ENCODE results near the gene LGALS4.
"Not testable (repeated sequence)": the region's sequence is repeated elsewhere in the genome, so short reads cannot be mapped to it uniquely, and the experiment has no call there.

The LGALS4 gene

GRCh38 chr19:38761884-38762389 lies 50.8 kb downstream of the LGALS4 start:
- not testable (repeated sequence) for H3K4me3 ChIP-seq (ENCODE audit: low read depth in 1 of 5, low read length in 5 of 5); H3K9ac ChIP-seq (ENCODE audit: low read length in 5 of 5); H3K27me3 ChIP-seq (ENCODE audit: control insufficient read depth in 5 of 5, insufficient read depth in 4 of 5, low read length in 5 of 5); H3K4me1 ChIP-seq (ENCODE audit: control insufficient read depth in 5 of 5, insufficient read depth in 5 of 5, low read length in 5 of 5); H3K27ac ChIP-seq (ENCODE audit: low read depth, low read length); H3K9me3 ChIP-seq (ENCODE audit: control insufficient read depth in 5 of 5, low read length in 5 of 5); H3K36me3 ChIP-seq (ENCODE audit: control insufficient read depth in 5 of 5, insufficient read depth in 5 of 5, low read length in 5 of 5)

GRCh38 chr19:38760805-38761517 lies 51.8 kb downstream of the LGALS4 start:
- H3K4me3 ChIP-seq (ENCODE audit: low read depth in 1 of 5, low read length in 5 of 5); H3K36me3 ChIP-seq (ENCODE audit: control insufficient read depth in 5 of 5, insufficient read depth in 5 of 5, low read length in 5 of 5); H3K4me1 ChIP-seq (ENCODE audit: control insufficient read depth in 5 of 5, insufficient read depth in 5 of 5, low read length in 5 of 5); H3K9ac ChIP-seq (ENCODE audit: low read length in 5 of 5); H3K27ac ChIP-seq (ENCODE audit: low read depth, low read length); H3K9me3 ChIP-seq (ENCODE audit: control insufficient read depth in 5 of 5, low read length in 5 of 5); H3K27me3 ChIP-seq (ENCODE audit: control insufficient read depth in 5 of 5, insufficient read depth in 4 of 5, low read length in 5 of 5): not testable (repeated sequence)

- H3K27me3 ChIP-seq (ENCODE audit: control insufficient read depth in 5 of 5, insufficient read depth in 4 of 5, low read length in 5 of 5), result no peaks in the 10 kb centered on the region
- H3K9ac ChIP-seq (ENCODE audit: low read length in 5 of 5), result no peak overlapping the region
- no peak overlapping the region for H3K27ac ChIP-seq (ENCODE audit: low read depth, low read length)
- H3K4me3 ChIP-seq (ENCODE audit: low read depth in 1 of 5, low read length in 5 of 5), result no peak overlapping the region
- H3K9me3 ChIP-seq (ENCODE audit: control insufficient read depth in 5 of 5, low read length in 5 of 5), result no peaks in the 10 kb centered on the region
- no peaks in the 10 kb centered on the region for H3K4me1 ChIP-seq (ENCODE audit: control insufficient read depth in 5 of 5, insufficient read depth in 5 of 5, low read length in 5 of 5)
- no peaks in the 10 kb centered on the region for H3K36me3 ChIP-seq (ENCODE audit: control insufficient read depth in 5 of 5, insufficient read depth in 5 of 5, low read length in 5 of 5)
Measured at GRCh38 chr19:38759590-38760003, 53.1 kb downstream of the LGALS4 start.

- H3K4me1 ChIP-seq (ENCODE audit: control insufficient read depth in 5 of 5, insufficient read depth in 5 of 5, low read length in 5 of 5); H3K36me3 ChIP-seq (ENCODE audit: control insufficient read depth in 5 of 5, insufficient read depth in 5 of 5, low read length in 5 of 5); H3K9ac ChIP-seq (ENCODE audit: low read length in 5 of 5); H3K27me3 ChIP-seq (ENCODE audit: control insufficient read depth in 5 of 5, insufficient read depth in 4 of 5, low read length in 5 of 5); H3K9me3 ChIP-seq (ENCODE audit: control insufficient read depth in 5 of 5, low read length in 5 of 5); H3K4me3 ChIP-seq (ENCODE audit: low read depth in 1 of 5, low read length in 5 of 5); H3K27ac ChIP-seq (ENCODE audit: low read depth, low read length): not testable (repeated sequence)
Measured at GRCh38 chr19:38754196-38754595, 58.5 kb downstream of the LGALS4 start.

- H3K36me3 ChIP-seq (ENCODE audit: control insufficient read depth in 5 of 5, insufficient read depth in 5 of 5, low read length in 5 of 5); H3K27ac ChIP-seq (ENCODE audit: low read depth, low read length); H3K4me3 ChIP-seq (ENCODE audit: low read depth in 1 of 5, low read length in 5 of 5); H3K27me3 ChIP-seq (ENCODE audit: control insufficient read depth in 5 of 5, insufficient read depth in 4 of 5, low read length in 5 of 5); H3K9me3 ChIP-seq (ENCODE audit: control insufficient read depth in 5 of 5, low read length in 5 of 5); H3K4me1 ChIP-seq (ENCODE audit: control insufficient read depth in 5 of 5, insufficient read depth in 5 of 5, low read length in 5 of 5); H3K9ac ChIP-seq (ENCODE audit: low read length in 5 of 5): not testable (repeated sequence)
Measured at GRCh38 chr19:38753783-38754182, 59.0 kb downstream of the LGALS4 start.
